ENCODE results near the gene CNN2.

Gene CNN2

GRCh38 chr19:998064-998463 is 28.3 kb upstream of the CNN2 start:
- Histone ChIP-seq H3K4me2 (ENCODE audit: low read length) (no peak overlapping the region), H3K36me3 (ENCODE audit: insufficient read depth, low read length) (peaks cover 4% of the 10 kb centered on the region), H3K4me3 (ENCODE audit: low read length) (no peak overlapping the region), H3K9ac (ENCODE audit: low read depth, low read length) (no peak overlapping the region), H3K9me3 (replicated peaks; ENCODE audit: low read length) (no peaks in the 10 kb centered on the region), H3K27me3 (ENCODE audit: control insufficient read depth, insufficient read depth, low read length) (peaks cover 54% of the 10 kb centered on the region), H3K4me1 (ENCODE audit: control insufficient read depth, insufficient read depth, low read length) (peaks cover 17% of the 10 kb centered on the region)

- H3K4me3 ChIP-seq (ENCODE audit: low read length), result no peak overlapping the region
- no peaks in the 10 kb centered on the region for H3K9me3 ChIP-seq (replicated peaks; ENCODE audit: low read length)
- H3K9ac ChIP-seq (ENCODE audit: low read depth, low read length), result no peak overlapping the region
- no peaks in the 10 kb centered on the region for H3K36me3 ChIP-seq (ENCODE audit: insufficient read depth, low read length)
- H3K4me1 ChIP-seq (ENCODE audit: control insufficient read depth, insufficient read depth, low read length), result peaks cover 17% of the 10 kb centered on the region
- peaks cover 59% of the 10 kb centered on the region for H3K27me3 ChIP-seq (ENCODE audit: control insufficient read depth, insufficient read depth, low read length)
- H3K4me2 ChIP-seq (ENCODE audit: low read length), result no peak overlapping the region
Measured at GRCh38 chr19:999379-999719, 27.1 kb upstream of the CNN2 start.

GRCh38 chr19:1000095-1000494 is 26.3 kb upstream of the CNN2 start, which contains the start of gene GRIN3B:
GRIN3B (plus strand) TSS chr19:1000419; CDS start chr19:1000438, 19 bp downstream.
- no peaks in the 10 kb centered on the region for H3K36me3 ChIP-seq (ENCODE audit: insufficient read depth, low read length)
- H3K9ac ChIP-seq (ENCODE audit: low read depth, low read length), result no peak within 1 kb of the TSS
- peak within 1 kb of the TSS; percentile 44 for H3K4me2 ChIP-seq (ENCODE audit: low read length)
- peak within 1 kb of the TSS; percentile 52 for H3K4me3 ChIP-seq (ENCODE audit: low read length)
- peaks cover 16% of the 10 kb centered on the region for H3K4me1 ChIP-seq (ENCODE audit: control insufficient read depth, insufficient read depth, low read length)
- peaks cover 59% of the 10 kb centered on the region for H3K27me3 ChIP-seq (ENCODE audit: control insufficient read depth, insufficient read depth, low read length)
- no peaks in the 10 kb centered on the region for H3K9me3 ChIP-seq (replicated peaks; ENCODE audit: low read length)

- Histone ChIP-seq H3K9me3 (replicated peaks; ENCODE audit: low read length) (no peaks in the 10 kb centered on the region), H3K36me3 (ENCODE audit: insufficient read depth, low read length) (no peaks in the 10 kb centered on the region), H3K9ac (ENCODE audit: low read depth, low read length) (no peak overlapping the region), H3K27me3 (ENCODE audit: control insufficient read depth, insufficient read depth, low read length) (peaks cover 52% of the 10 kb centered on the region), H3K4me1 (ENCODE audit: control insufficient read depth, insufficient read depth, low read length) (peaks cover 8% of the 10 kb centered on the region), H3K4me2 (ENCODE audit: low read length) (peak overlapping the region; percentile 44), H3K4me3 (ENCODE audit: low read length) (no peak overlapping the region)
Measured at GRCh38 chr19:1000591-1001537, 25.5 kb upstream of the CNN2 start.

GRCh38 chr19:1001538-1002166 is 24.8 kb upstream of the CNN2 start:
- peaks cover 44% of the 10 kb centered on the region for H3K27me3 ChIP-seq (ENCODE audit: control insufficient read depth, insufficient read depth, low read length)
- no peak overlapping the region for H3K9ac ChIP-seq (ENCODE audit: low read depth, low read length)
- no peaks in the 10 kb centered on the region for H3K9me3 ChIP-seq (replicated peaks; ENCODE audit: low read length)
- H3K4me1 ChIP-seq (ENCODE audit: control insufficient read depth, insufficient read depth, low read length), result peaks cover under 1% of the 10 kb centered on the region
- H3K36me3 ChIP-seq (ENCODE audit: insufficient read depth, low read length), result no peaks in the 10 kb centered on the region
- H3K4me3 ChIP-seq (ENCODE audit: low read length), result no peak overlapping the region
- no peak overlapping the region for H3K4me2 ChIP-seq (ENCODE audit: low read length)

- Histone ChIP-seq H3K9ac (ENCODE audit: low read depth, low read length) (no peak overlapping the region), H3K9me3 (replicated peaks; ENCODE audit: low read length) (no peaks in the 10 kb centered on the region), H3K36me3 (ENCODE audit: insufficient read depth, low read length) (no peaks in the 10 kb centered on the region), H3K4me1 (ENCODE audit: control insufficient read depth, insufficient read depth, low read length) (no peaks in the 10 kb centered on the region), H3K4me3 (ENCODE audit: low read length) (no peak overlapping the region), H3K4me2 (ENCODE audit: low read length) (no peak overlapping the region), H3K27me3 (ENCODE audit: control insufficient read depth, insufficient read depth, low read length) (peaks cover 35% of the 10 kb centered on the region)
Measured at GRCh38 chr19:1002600-1002999, 23.8 kb upstream of the CNN2 start.

- no peaks in the 10 kb centered on the region for H3K4me1 ChIP-seq (ENCODE audit: control insufficient read depth, insufficient read depth, low read length)
- H3K27me3 ChIP-seq (ENCODE audit: control insufficient read depth, insufficient read depth, low read length), result peaks cover 28% of the 10 kb centered on the region
- H3K4me2 ChIP-seq (ENCODE audit: low read length), result no peak overlapping the region
- no peak overlapping the region for H3K9ac ChIP-seq (ENCODE audit: low read depth, low read length)
- H3K9me3 ChIP-seq (replicated peaks; ENCODE audit: low read length), result no peaks in the 10 kb centered on the region
- H3K36me3 ChIP-seq (ENCODE audit: insufficient read depth, low read length), result no peaks in the 10 kb centered on the region
- no peak overlapping the region for H3K4me3 ChIP-seq (ENCODE audit: low read length)
Measured at GRCh38 chr19:1003283-1003682, 23.1 kb upstream of the CNN2 start.

GRCh38 chr19:1004204-1004802 is 22.1 kb upstream of the CNN2 start:
- peaks cover 18% of the 10 kb centered on the region for H3K27me3 ChIP-seq (ENCODE audit: control insufficient read depth, insufficient read depth, low read length)
- H3K9me3 ChIP-seq (replicated peaks; ENCODE audit: low read length), result no peaks in the 10 kb centered on the region
- no peak overlapping the region for H3K9ac ChIP-seq (ENCODE audit: low read depth, low read length)
- no peaks in the 10 kb centered on the region for H3K4me1 ChIP-seq (ENCODE audit: control insufficient read depth, insufficient read depth, low read length)
- peaks cover 8% of the 10 kb centered on the region for H3K36me3 ChIP-seq (ENCODE audit: insufficient read depth, low read length)
- no peak overlapping the region for H3K4me3 ChIP-seq (ENCODE audit: low read length)
- no peak overlapping the region for H3K4me2 ChIP-seq (ENCODE audit: low read length)

GRCh38 chr19:1004803-1005664 is 21.4 kb upstream of the CNN2 start:
- H3K27me3 ChIP-seq (ENCODE audit: control insufficient read depth, insufficient read depth, low read length), result peaks cover 15% of the 10 kb centered on the region
- no peak overlapping the region for H3K4me2 ChIP-seq (ENCODE audit: low read length)
- H3K4me1 ChIP-seq (ENCODE audit: control insufficient read depth, insufficient read depth, low read length), result no peaks in the 10 kb centered on the region
- no peak overlapping the region for H3K4me3 ChIP-seq (ENCODE audit: low read length)
- H3K9me3 ChIP-seq (replicated peaks; ENCODE audit: low read length), result no peaks in the 10 kb centered on the region
- H3K36me3 ChIP-seq (ENCODE audit: insufficient read depth, low read length), result peaks cover 15% of the 10 kb centered on the region
- no peak overlapping the region for H3K9ac ChIP-seq (ENCODE audit: low read depth, low read length)

- no peaks in the 10 kb centered on the region for H3K9me3 ChIP-seq (replicated peaks; ENCODE audit: low read length)
- H3K27me3 ChIP-seq (ENCODE audit: control insufficient read depth, insufficient read depth, low read length), result peaks cover 8% of the 10 kb centered on the region
- no peak overlapping the region for H3K9ac ChIP-seq (ENCODE audit: low read depth, low read length)
- no peak overlapping the region for H3K4me2 ChIP-seq (ENCODE audit: low read length)
- peaks cover 17% of the 10 kb centered on the region for H3K36me3 ChIP-seq (ENCODE audit: insufficient read depth, low read length)
- H3K4me3 ChIP-seq (ENCODE audit: low read length), result no peak overlapping the region
- H3K4me1 ChIP-seq (ENCODE audit: control insufficient read depth, insufficient read depth, low read length), result no peaks in the 10 kb centered on the region
Measured at GRCh38 chr19:1006711-1007398, 19.6 kb upstream of the CNN2 start.
